ENCODE data around the gene UNC13D.
A peak's percentile ranks its signal among the peaks of the same experiment; 100 is the strongest.

The UNC13D gene

DNA sequence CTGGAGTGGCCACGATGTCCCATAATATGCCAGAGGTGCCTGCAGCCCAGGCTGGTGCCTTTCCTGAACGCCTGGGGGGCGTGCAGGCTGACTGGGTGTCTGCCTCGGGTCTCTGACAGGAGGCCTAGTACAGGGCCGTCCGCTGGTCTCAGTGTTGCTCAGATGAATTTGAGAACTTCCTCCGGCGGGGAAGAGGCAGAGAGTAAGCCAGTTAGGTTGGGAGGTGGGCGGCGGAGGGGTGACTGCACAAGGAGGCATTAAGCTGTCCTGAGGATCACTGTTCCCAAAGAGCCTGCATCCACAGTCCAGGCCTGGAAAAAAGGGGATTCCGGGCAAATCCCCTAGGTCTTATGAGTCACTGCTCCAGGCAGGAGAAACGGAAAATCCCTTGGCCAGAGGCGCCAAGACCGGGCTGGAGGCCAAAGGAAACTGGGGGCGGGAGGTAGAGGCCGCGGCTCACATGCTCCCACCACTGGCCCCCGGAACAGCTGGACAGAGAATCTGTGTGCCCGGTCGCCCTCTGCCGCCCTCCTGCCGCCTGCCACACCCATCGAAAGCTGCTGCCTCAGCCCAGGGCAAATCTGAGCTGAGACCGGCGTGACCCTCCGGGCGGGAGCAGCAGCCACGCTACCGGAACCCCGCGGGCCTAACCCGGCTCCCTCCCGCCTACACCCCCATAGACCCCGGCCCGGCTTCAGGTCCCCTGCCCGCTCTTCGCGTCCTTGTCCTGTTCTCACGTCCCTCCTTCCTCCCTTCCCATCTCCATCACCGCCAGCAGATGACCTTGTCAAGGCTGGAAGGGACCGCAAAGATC, 32.9 kb upstream of the UNC13D start:
- no peaks in the 10 kb centered on the region for H3K9me3 ChIP-seq (ENCODE audit: insufficient read depth, low read length)
- no peak for DNase-seq (ENCODE audit: low read depth, low spot score)
- H3K4me1 ChIP-seq (ENCODE audit: insufficient read depth, insufficient read length) = peaks cover 22% of the 10 kb centered on the region
- peak overlapping the region; percentile 64 for H3K4me3 ChIP-seq (ENCODE audit: insufficient read length, low read depth)
- H3K36me3 ChIP-seq (ENCODE audit: insufficient read depth, insufficient read length, low read length) = peaks cover 32% of the 10 kb centered on the region
- H3K9ac ChIP-seq (ENCODE audit: insufficient read length, low read depth) = peak overlapping the region; percentile 90
- no peak for TF ChIP-seq ZNF274 (IDR thresholded peaks at IDR 0.05; ENCODE audit: low read depth, low read length)
- TF ChIP-seq SUZ12 (IDR thresholded peaks at IDR 0.05; ENCODE audit: extremely low read depth, insufficient read depth, insufficient read length) = no peak
- no peak for TF ChIP-seq YY1 (IDR thresholded peaks at IDR 0.05; ENCODE audit: insufficient read depth, insufficient read length)
- H3K27me3 ChIP-seq (ENCODE audit: insufficient read depth, insufficient read length) = peaks cover 13% of the 10 kb centered on the region

DNA sequence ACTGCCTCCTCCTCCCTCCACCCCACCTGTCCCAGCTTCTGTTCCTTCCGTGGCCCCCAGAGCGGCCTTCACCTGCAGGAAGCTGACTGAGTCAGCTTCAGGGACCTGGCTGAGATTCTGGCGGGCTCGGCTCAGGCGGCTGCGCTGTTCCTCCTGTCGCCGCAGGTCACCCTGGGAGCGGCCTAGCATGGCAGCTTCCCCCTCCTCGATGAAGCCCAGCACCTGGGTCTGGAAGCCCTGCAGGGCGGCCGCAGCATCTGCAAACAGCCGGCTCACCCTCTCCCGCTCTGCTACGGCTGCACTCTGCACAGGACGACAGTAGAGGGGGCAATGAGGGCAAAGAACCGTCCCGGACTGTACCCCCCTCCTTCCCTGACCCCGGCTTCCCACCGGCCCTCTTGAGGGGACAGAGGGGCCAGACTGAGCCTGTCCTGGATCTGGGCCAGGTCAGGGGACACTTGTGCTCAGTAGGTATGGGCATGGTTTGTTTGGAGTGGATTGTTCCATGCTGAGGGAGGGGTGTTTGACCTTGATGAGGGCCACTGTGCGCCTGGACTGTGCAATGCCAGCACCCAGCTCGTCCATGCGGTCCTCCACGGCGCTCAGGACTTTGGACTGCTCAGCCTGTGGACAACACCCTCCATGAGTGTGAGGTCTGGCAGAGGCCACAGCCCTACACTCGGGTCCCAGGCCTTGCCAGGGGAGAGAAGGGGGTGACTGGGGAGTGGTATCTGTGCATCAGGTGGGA, 32.2 kb upstream of the UNC13D start:
- Histone ChIP-seq H3K4me3 (ENCODE audit: insufficient read length, low read depth) (peak overlapping the region; percentile 64), H3K4me1 (ENCODE audit: insufficient read depth, insufficient read length) (peaks cover 22% of the 10 kb centered on the region), H3K27me3 (ENCODE audit: insufficient read depth, insufficient read length) (peaks cover 13% of the 10 kb centered on the region), H3K9me3 (ENCODE audit: insufficient read depth, low read length) (no peaks in the 10 kb centered on the region), H3K9ac (ENCODE audit: insufficient read length, low read depth) (peak overlapping the region; percentile 90), H3K36me3 (ENCODE audit: insufficient read depth, insufficient read length, low read length) (peaks cover 32% of the 10 kb centered on the region)
- TF ChIP-seq YY1 (IDR thresholded peaks at IDR 0.05; ENCODE audit: insufficient read depth, insufficient read length) (no peak), SUZ12 (IDR thresholded peaks at IDR 0.05; ENCODE audit: extremely low read depth, insufficient read depth, insufficient read length) (no peak), ZNF274 (IDR thresholded peaks at IDR 0.05; ENCODE audit: low read depth, low read length) (no peak)
- DNase-seq (ENCODE audit: low read depth, low spot score) = no peak

- Histone ChIP-seq H3K4me1 (ENCODE audit: insufficient read depth, insufficient read length) (peaks cover 22% of the 10 kb centered on the region), H3K9me3 (ENCODE audit: insufficient read depth, low read length) (no peaks in the 10 kb centered on the region), H3K36me3 (ENCODE audit: insufficient read depth, insufficient read length, low read length) (peaks cover 32% of the 10 kb centered on the region), H3K9ac (ENCODE audit: insufficient read length, low read depth) (peak overlapping the region; percentile 61), H3K27me3 (ENCODE audit: insufficient read depth, insufficient read length) (peaks cover 13% of the 10 kb centered on the region), H3K4me3 (ENCODE audit: insufficient read length, low read depth) (no peak overlapping the region)
- no peak for DNase-seq (ENCODE audit: low read depth, low spot score)
- TF ChIP-seq SUZ12 (IDR thresholded peaks at IDR 0.05; ENCODE audit: extremely low read depth, insufficient read depth, insufficient read length) = no peak
- no peak for TF ChIP-seq YY1 (IDR thresholded peaks at IDR 0.05; ENCODE audit: insufficient read depth, insufficient read length)
- TF ChIP-seq ZNF274 (IDR thresholded peaks at IDR 0.05; ENCODE audit: low read depth, low read length) = no peak
Observed at GRCh38 chr17:75875940-75876189, 31.7 kb upstream of the UNC13D start.

DNA sequence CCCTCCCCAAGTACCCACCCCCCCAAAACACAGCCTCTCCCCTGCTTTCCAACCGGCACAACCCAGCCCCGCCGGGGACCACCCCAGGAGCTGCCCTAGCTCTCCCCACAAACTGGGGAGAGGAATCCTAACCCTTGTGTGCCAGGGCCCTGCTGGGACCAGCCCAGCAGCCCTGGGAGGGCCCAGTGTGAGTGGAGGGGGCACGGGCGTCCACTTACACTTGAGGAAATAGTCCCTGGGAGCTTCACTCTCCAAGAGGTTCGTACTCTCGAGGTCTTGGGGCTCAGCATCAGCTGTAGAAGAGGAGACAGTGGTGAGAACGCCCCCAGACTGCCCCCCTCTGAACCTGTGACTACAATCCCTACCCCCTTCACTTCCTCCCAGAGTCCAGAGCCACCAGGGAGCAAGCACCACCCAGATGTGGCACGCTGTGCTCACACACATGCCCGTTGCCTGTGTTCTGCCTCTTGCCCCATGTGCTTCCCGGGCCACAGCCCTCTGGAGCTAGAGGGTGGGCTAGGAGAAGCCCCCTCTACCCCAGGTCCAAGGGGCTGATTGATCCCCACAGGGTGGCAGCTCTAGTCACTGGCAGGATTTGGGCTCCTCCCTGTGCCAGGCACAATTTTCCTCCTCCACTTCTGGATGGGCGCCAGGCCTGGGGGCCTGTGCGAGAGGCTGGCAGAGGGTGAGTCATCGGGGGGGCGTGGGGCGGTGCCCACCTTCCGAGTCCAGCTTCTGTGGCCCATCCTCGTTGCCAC, 31.2 kb upstream of the UNC13D start:
- H3K4me3 ChIP-seq (ENCODE audit: insufficient read length, low read depth) = no peak overlapping the region

GRCh38 chr17:75874323-75875181, 30.3 kb upstream of the UNC13D start:
- Histone ChIP-seq H3K4me1 (ENCODE audit: insufficient read depth, insufficient read length) (peaks cover 22% of the 10 kb centered on the region), H3K4me3 (ENCODE audit: insufficient read length, low read depth) (no peak overlapping the region), H3K9me3 (ENCODE audit: insufficient read depth, low read length) (no peaks in the 10 kb centered on the region), H3K27me3 (ENCODE audit: insufficient read depth, insufficient read length) (peaks cover 13% of the 10 kb centered on the region), H3K9ac (ENCODE audit: insufficient read length, low read depth) (no peak overlapping the region), H3K36me3 (ENCODE audit: insufficient read depth, insufficient read length, low read length) (peaks cover 32% of the 10 kb centered on the region)
- TF ChIP-seq YY1 (IDR thresholded peaks at IDR 0.05; ENCODE audit: insufficient read depth, insufficient read length) = no peak
- TF ChIP-seq ZNF274 (IDR thresholded peaks at IDR 0.05; ENCODE audit: low read depth, low read length) = no peak
- TF ChIP-seq SUZ12 (IDR thresholded peaks at IDR 0.05; ENCODE audit: extremely low read depth, insufficient read depth, insufficient read length) = no peak
- no peak for DNase-seq (ENCODE audit: low read depth, low spot score)

More for the DNA sequence above, 31.2 kb upstream of the UNC13D start:
- no peak for DNase-seq (ENCODE audit: low read depth, low spot score)
- peaks cover 22% of the 10 kb centered on the region for H3K4me1 ChIP-seq (ENCODE audit: insufficient read depth, insufficient read length)
- H3K9me3 ChIP-seq (ENCODE audit: insufficient read depth, low read length) = no peaks in the 10 kb centered on the region
- TF ChIP-seq SUZ12 (IDR thresholded peaks at IDR 0.05; ENCODE audit: extremely low read depth, insufficient read depth, insufficient read length) (no peak), ZNF274 (IDR thresholded peaks at IDR 0.05; ENCODE audit: low read depth, low read length) (no peak), YY1 (IDR thresholded peaks at IDR 0.05; ENCODE audit: insufficient read depth, insufficient read length) (no peak)
- peaks cover 13% of the 10 kb centered on the region for H3K27me3 ChIP-seq (ENCODE audit: insufficient read depth, insufficient read length)
- H3K9ac ChIP-seq (ENCODE audit: insufficient read length, low read depth) = peak overlapping the region; percentile 61
- peaks cover 32% of the 10 kb centered on the region for H3K36me3 ChIP-seq (ENCODE audit: insufficient read depth, insufficient read length, low read length)

GRCh38 chr17:75873587-75874322, 29.6 kb upstream of the UNC13D start:
- TF ChIP-seq ZNF274 (IDR thresholded peaks at IDR 0.05; ENCODE audit: low read depth, low read length) (no peak), YY1 (IDR thresholded peaks at IDR 0.05; ENCODE audit: insufficient read depth, insufficient read length) (no peak), SUZ12 (IDR thresholded peaks at IDR 0.05; ENCODE audit: extremely low read depth, insufficient read depth, insufficient read length) (no peak)
- no peak overlapping the region for H3K9ac ChIP-seq (ENCODE audit: insufficient read length, low read depth)
- DNase-seq (ENCODE audit: low read depth, low spot score) = no peak
- peaks cover 13% of the 10 kb centered on the region for H3K27me3 ChIP-seq (ENCODE audit: insufficient read depth, insufficient read length)
- H3K36me3 ChIP-seq (ENCODE audit: insufficient read depth, insufficient read length, low read length) = peaks cover 32% of the 10 kb centered on the region
- no peak overlapping the region for H3K4me3 ChIP-seq (ENCODE audit: insufficient read length, low read depth)
- peaks cover 22% of the 10 kb centered on the region for H3K4me1 ChIP-seq (ENCODE audit: insufficient read depth, insufficient read length)
- H3K9me3 ChIP-seq (ENCODE audit: insufficient read depth, low read length) = no peaks in the 10 kb centered on the region
